Dendritic cell treated with granulocyte-macrophage colony-stimulating factor and Interleukin-4, amounts not matched to agents 40 ng/mL and 50 ng/mL, for 4 days (primary cell): Measurements from ENCODE around the gene GSTT2B.
"Not testable (repeated sequence)": the region's sequence is repeated elsewhere in the genome, so short reads cannot be mapped to it uniquely, and the experiment has no call there.

ENCODE experiments used
- H3K27ac Mint-ChIP-seq: one replicate; pipeline ENCODE4 v1.8.0; 2022; ENCODE audit warnings: mild to moderate bottlenecking, mixed read lengths
- H3K27me3 Mint-ChIP-seq: one replicate; pipeline ENCODE4 v1.8.0; 2022; ENCODE audit warnings: mild to moderate bottlenecking, mixed read lengths
- H3K36me3 Mint-ChIP-seq: one replicate; pipeline ENCODE4 v1.8.0; 2022; ENCODE audit warnings: low read depth, mixed read lengths
- H3K4me1 Mint-ChIP-seq: one replicate; pipeline ENCODE4 v1.8.0; 2022; ENCODE audit warnings: low read depth, mixed read lengths
- H3K4me3 Mint-ChIP-seq: one replicate; pipeline ENCODE4 v1.8.0; 2022; ENCODE audit warnings: mild to moderate bottlenecking, moderate library complexity, mixed read lengths
- H3K9me3 Mint-ChIP-seq: one replicate; pipeline ENCODE4 v1.8.0; 2022; ENCODE audit warnings: mixed read lengths
- intact Hi-C: fragments of 100-400 bp; cut with micrococcal nuclease; formaldehyde crosslinking; loops from one replicate; pipeline ENCODE4 v1.15.0; 2022

Gene GSTT2B, protein sequence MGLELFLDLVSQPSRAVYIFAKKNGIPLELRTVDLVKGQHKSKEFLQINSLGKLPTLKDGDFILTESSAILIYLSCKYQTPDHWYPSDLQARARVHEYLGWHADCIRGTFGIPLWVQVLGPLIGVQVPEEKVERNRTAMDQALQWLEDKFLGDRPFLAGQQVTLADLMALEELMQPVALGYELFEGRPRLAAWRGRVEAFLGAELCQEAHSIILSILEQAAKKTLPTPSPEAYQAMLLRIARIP

DNA sequence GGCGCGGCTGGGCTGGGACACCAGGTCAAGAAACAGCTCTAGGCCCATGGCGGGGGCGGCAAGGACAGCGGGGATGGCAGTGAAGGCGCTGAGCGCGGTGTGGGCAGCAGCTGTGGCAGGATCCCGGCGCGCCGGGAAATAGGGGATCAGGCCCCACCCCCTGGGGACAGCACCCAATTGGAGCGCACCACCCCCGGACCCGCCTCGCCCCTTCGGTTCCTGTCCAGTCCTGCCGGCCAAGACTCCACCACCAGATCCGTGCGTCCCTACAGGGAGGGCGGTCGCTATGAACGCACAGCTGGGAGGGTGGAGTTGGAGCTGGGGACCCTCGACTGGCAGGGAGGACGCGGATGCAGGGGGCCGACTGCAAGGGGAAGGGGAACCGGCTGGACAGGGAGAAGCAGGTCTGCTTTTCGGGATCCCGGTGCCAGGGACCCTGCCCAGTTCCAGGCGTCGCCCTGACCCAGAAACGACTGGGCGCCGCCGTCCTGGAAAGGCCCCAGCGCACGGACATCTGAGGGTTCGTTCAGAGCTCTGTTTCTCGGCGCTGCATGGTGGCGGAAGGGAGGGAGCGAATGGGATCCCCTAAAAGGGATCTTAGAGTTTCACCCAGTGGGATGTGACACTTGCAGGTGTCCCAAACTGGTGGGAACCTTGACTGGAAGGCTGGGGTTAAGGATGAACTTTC, at the start of gene GSTT2B:
GSTT2B (minus strand) TSS at position 112 of the 688 bp plus-strand sequence; CDS start at position 48, 64 bp downstream.
- H3K9me3 Mint-ChIP-seq, H3K4me1 Mint-ChIP-seq, H3K27ac Mint-ChIP-seq, H3K36me3 Mint-ChIP-seq, intact Hi-C loops, H3K27me3 Mint-ChIP-seq, H3K4me3 Mint-ChIP-seq: not testable (repeated sequence)

DNA sequence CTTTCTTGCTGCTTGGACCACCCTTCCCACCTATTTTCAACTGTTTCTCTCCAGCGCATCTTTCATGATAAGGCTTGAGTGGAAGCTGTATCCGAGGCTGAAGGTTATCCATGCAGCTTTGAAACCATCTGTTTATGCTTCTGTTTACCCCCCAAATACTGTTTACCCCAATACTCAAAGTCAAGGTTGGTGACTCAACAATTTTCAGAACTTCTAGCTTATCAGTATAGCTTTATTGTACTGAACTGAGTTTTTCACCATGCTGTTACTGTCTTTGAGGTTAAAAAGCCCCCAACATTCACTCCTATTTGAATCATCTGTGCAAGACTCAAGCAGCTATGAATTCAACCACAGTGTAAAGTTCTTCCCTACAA, 49.0 kb upstream of the GSTT2B start:
- H3K4me1 Mint-ChIP-seq, result peaks cover 60% of the 10 kb centered on the region
- intact Hi-C loops, result no loop called here
- no peaks in the 10 kb centered on the region for H3K27me3 Mint-ChIP-seq
- H3K36me3 Mint-ChIP-seq, result peaks cover 15% of the 10 kb centered on the region
- H3K4me3 Mint-ChIP-seq, result no peak overlapping the region
- peak overlapping the region; percentile 50 for H3K27ac Mint-ChIP-seq
- no peaks in the 10 kb centered on the region for H3K9me3 Mint-ChIP-seq

DNA sequence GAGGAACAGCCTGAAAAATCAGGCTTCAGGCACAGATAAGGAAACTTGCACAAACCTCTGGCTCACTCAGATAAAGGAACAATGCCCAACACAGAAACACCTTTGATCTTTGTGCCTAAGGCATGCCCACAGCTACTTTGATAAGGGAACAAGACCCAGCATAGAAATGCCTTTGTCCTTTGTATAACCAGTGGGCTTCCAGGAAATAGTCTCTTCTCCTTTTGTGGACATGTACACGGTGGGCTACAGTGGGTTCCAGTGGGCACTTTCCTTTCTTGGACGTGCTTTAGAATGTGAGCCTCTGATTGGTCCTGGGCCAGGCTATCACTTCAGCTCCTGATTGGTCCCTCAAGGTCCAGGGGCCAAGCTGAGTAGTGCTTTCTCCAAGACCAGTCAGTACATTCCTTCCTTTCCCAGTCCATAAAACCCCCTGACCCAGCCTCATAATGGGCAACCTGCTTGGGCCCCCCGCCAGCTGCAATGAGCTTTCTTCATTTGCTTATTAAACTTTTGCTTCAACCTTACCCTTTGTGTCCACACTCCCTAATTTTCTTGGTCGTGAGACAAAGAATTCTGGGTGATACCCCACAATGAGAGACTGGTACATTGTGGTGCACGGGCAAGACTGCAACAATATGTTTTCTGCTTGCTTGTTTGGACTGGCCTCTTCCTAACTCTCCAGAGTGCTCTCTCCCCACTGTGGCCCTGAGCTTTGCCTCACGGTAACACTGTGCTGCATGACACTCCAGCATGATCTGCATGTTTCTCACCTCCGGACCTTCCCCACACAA, 48.4 kb upstream of the GSTT2B start:
- Mint-ChIP-seq H3K4me1 (peaks cover 62% of the 10 kb centered on the region), H3K27me3 (no peaks in the 10 kb centered on the region), H3K27ac (peak overlapping the region; percentile 50), H3K9me3 (no peaks in the 10 kb centered on the region), H3K4me3 (no peak overlapping the region), H3K36me3 (peaks cover 15% of the 10 kb centered on the region)
- intact Hi-C loops, result no loop called here

DNA sequence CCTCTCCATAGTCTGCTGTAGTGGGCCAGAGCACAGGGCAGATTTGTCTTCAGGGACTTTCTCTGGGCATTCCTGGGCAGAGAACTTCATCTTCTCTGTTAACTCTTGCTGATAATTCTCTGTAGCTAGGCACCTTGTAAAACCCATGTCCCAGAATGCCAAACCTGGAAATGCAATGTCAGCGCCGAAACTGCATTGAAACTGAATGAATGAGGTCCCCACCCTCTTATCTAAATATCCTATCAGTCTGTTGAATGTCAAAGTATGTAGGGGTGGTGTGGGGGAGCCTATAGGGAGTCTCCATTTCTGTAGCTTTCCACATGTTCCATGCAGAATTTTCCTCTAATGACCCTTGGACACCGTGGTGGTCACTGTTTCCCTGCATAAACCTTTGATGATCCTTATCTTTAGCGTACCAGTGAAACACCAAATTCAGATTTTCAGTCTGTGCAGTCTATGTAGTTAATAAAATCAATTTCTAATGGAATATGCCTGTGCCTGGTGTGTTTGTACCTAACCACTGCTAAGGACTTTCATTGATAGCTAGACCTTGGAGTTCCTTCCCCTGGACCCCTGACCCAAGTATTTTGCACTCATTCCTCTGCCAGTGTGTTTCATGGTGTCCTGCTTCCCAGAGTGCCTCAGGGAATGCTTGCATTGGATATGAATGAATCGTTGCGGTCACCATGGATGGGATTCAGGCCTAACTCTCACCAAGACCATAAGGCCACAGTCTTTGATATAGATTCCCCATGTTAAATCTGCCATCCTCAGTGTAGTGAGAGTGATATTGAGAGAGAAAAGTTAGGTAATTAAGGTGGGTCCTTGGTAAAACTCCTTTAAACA, 47.6 kb upstream of the GSTT2B start:
- Mint-ChIP-seq H3K4me3 (no peak overlapping the region), H3K36me3 (peaks cover 12% of the 10 kb centered on the region), H3K27me3 (no peaks in the 10 kb centered on the region), H3K9me3 (no peaks in the 10 kb centered on the region), H3K4me1 (peaks cover 62% of the 10 kb centered on the region), H3K27ac (no peak overlapping the region)
- intact Hi-C loops, result no loop called here

DNA sequence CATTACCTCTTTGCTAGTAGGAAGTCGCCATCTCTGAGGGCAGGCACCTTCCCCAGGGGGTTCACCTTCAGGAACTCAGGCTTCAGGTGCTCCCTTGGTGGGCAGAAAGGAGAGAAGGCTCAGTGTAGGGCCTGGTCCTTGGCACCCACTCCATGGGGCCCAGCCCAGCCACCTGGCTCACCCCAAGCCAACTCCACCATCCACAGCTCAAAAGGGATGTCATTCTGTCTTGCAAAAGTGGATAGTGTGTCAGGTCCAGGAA, 47.0 kb upstream of the GSTT2B start:
- no peaks in the 10 kb centered on the region for H3K9me3 Mint-ChIP-seq
- peaks cover 61% of the 10 kb centered on the region for H3K4me1 Mint-ChIP-seq
- intact Hi-C loops, result no loop called here
- H3K27me3 Mint-ChIP-seq, result no peaks in the 10 kb centered on the region
- peaks cover 9% of the 10 kb centered on the region for H3K36me3 Mint-ChIP-seq
- H3K27ac Mint-ChIP-seq, result peak overlapping the region; percentile 7
- no peak overlapping the region for H3K4me3 Mint-ChIP-seq

DNA sequence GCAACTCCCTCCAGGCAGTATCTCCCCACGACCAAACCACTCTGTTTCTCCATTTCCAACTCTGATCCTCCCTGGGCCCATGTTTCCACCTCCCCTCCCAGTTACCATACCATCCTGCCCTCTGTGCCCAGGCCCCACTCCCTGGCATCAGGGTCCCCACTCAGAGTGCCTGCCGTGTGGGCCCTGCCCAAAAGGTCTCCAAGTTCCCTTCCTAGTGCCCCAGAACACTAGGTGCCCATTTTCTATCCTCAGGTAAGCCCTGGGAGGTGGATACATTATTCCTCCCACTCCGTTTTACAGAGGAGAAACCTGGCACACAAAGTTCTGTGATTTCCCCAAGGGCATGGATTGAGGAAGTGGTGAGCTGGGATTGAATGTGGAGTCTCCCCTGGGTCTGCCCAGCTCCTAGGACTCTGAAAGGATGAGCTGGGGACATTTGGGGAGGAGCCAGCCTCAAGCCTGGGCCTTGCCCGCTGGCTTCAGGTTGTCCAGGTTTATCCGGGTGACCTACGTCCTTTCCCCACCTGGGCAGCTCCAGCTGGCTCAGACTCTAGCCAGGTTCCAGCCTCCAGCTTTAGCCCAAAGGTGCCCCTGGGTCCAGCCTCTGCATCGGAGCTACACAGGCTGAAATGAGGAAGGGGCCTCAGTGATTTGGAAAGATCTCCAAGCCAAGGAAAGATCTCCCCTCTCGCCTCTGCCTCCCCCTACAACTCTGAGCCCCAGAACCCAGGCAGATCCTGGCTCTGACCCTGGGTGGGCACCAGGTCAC, 46.4 kb upstream of the GSTT2B start:
- intact Hi-C loops, result no loop called here
- H3K4me1 Mint-ChIP-seq, result peaks cover 57% of the 10 kb centered on the region

DNA sequence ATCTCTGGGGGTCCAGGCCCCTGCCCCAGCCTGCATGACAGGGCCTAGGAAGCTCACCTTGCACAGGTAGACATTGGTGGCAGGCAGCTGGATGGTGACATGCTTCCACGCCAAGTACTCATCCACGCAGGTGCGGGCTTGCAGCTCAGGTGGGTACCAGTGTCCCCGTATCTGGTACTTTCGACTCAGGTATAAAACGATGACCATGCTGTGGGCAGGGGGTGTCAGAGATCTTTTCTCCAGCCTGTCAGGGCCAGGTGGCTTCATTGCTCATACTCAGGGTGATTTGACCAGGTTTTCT, 45.9 kb upstream of the GSTT2B start:
- peaks cover 4% of the 10 kb centered on the region for H3K27me3 Mint-ChIP-seq
- H3K4me3 Mint-ChIP-seq, result no peak overlapping the region
- intact Hi-C loops, result no loop called here
- no peaks in the 10 kb centered on the region for H3K9me3 Mint-ChIP-seq
- H3K36me3 Mint-ChIP-seq, result peaks cover 9% of the 10 kb centered on the region
- peaks cover 59% of the 10 kb centered on the region for H3K4me1 Mint-ChIP-seq
- H3K27ac Mint-ChIP-seq, result peak overlapping the region; percentile 7

More for the DNA sequence above, 46.4 kb upstream of the GSTT2B start:
- Mint-ChIP-seq H3K36me3 (peaks cover 9% of the 10 kb centered on the region), H3K9me3 (no peaks in the 10 kb centered on the region), H3K27me3 (no peaks in the 10 kb centered on the region), H3K4me3 (no peak overlapping the region), H3K27ac (peak overlapping the region; percentile 7)

DNA sequence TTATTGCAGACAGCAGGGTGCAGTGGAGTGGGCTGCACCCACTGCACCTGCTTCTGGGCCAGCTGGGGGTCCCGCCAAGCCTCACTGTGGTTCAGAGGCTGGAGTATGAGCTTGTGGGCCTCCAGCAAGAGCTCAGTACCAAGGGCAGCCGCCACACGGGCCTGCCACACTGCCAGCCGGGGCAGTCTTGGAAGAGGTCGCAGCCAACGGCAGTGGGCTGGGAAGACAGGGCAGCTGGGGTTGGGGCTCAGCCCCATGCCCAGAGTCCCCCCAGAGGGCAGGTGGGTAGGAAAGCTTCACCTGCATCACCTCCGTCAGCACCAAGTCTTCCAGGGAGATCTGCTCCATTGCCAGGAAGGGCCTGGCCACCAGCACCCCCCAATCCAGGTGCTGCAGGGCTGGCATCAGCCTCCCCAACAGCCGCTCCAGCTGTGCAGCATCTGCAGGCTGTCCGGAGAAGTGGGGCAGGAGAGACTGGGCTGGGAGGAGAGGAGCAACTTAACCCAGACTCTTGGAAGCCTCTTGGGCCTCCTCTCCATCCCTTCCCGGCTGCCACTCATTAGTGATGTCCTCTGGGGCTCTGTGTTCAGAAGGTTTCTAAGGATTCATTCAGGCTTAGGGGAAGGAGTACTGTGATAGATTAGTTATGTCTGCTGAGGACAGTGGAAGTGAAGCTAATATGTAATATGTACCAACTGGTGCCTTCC, 45.4 kb upstream of the GSTT2B start:
- intact Hi-C loops, result no loop called here
- peaks cover 7% of the 10 kb centered on the region for H3K27me3 Mint-ChIP-seq
- H3K36me3 Mint-ChIP-seq, result peaks cover 5% of the 10 kb centered on the region
- no peak overlapping the region for H3K4me3 Mint-ChIP-seq
- H3K27ac Mint-ChIP-seq, result peak overlapping the region; percentile 60
- H3K4me1 Mint-ChIP-seq, result peaks cover 61% of the 10 kb centered on the region
- no peaks in the 10 kb centered on the region for H3K9me3 Mint-ChIP-seq

DNA sequence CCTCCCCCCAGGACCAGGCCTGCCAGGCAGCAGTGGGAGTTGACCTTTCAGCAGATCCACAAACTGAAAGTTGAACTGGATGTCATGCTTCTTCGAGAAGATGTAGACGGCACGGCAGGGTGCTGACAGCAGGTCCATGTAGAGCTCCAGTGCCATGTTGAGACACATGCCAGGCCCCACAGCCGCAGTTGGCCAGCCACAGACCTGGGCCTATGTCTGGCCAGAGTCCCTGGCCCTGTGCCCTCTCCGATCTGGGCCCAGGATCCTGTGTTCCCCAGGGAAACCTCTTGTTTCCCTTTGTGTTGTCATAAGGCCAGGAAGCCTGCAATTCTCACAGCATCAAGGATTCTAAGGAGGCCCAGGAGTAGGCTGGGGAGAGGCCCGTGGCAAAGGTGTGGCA, 44.2 kb upstream of the GSTT2B start, which contains the start of gene GSTT4:
GSTT4 (minus strand) TSS at position 253 of the 400 bp plus-strand sequence; CDS start at position 156, 97 bp downstream.
- intact Hi-C loops, result loop anchor here (2.0 kb wide), 1 partner anchor 50 kb away; no protein-coding TSS in a partner anchor
- peaks cover 57% of the 10 kb centered on the region for H3K4me1 Mint-ChIP-seq
- H3K9me3 Mint-ChIP-seq, result no peaks in the 10 kb centered on the region
- H3K4me3 Mint-ChIP-seq, result peak within 1 kb of the TSS; percentile 30
- no peaks in the 10 kb centered on the region for H3K36me3 Mint-ChIP-seq
- peak within 1 kb of the TSS; percentile 60 for H3K27ac Mint-ChIP-seq
- peaks cover 7% of the 10 kb centered on the region for H3K27me3 Mint-ChIP-seq

DNA sequence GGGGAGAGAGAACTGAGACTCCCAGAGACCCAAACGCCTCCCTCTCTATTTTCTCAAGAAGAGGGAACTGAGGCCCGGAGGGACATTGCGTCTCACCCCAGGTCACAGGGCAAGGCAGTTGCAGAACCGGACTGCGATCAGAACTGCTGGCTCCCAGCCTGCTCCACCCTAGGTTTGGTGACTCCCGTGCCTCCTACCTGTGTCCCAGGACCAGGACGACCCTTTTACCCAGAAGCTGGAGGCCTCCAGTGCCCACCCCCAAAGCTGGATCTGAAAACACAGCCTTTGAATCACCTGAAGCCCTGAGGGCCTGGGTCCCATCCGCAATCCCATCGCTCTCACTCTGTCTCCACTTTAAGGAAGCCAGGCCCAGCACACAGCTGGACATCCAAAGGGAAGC, 42.9 kb upstream of the GSTT2B start:
- H3K27ac Mint-ChIP-seq, result peak overlapping the region; percentile 60

DNA sequence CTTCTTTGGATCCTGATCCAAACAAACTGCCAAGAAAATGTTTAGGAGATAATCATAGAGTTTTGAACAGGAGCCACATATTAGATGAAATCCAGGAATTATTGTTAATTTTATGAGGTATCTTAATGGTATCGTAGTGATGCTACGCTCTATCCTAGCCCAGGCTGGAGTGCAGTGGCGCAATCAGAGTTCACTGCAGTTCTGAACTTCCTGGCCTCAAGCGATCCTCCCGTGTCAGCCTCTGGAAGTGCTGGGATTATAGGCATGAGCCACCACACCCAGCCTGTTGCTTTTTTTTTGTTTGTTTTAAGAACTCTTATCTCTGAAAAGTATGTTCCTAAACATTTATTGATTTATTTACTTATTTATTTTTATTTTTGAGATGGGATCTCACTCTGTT, 41.9 kb upstream of the GSTT2B start:
- H3K4me1 Mint-ChIP-seq, result peaks cover 57% of the 10 kb centered on the region
- no peak overlapping the region for H3K27ac Mint-ChIP-seq
- H3K4me3 Mint-ChIP-seq, result no peak overlapping the region
- peaks cover 11% of the 10 kb centered on the region for H3K27me3 Mint-ChIP-seq
- intact Hi-C loops, result no loop called here
- no peaks in the 10 kb centered on the region for H3K36me3 Mint-ChIP-seq
- H3K9me3 Mint-ChIP-seq, result no peaks in the 10 kb centered on the region

More for the DNA sequence above, 42.9 kb upstream of the GSTT2B start:
- peak overlapping the region; percentile 30 for H3K4me3 Mint-ChIP-seq
- peaks cover 11% of the 10 kb centered on the region for H3K27me3 Mint-ChIP-seq
- H3K36me3 Mint-ChIP-seq, result no peaks in the 10 kb centered on the region
- intact Hi-C loops, result loop anchor here (2.0 kb wide), 1 partner anchor 51 kb away; no protein-coding TSS in a partner anchor
- H3K4me1 Mint-ChIP-seq, result peaks cover 56% of the 10 kb centered on the region
- H3K9me3 Mint-ChIP-seq, result no peaks in the 10 kb centered on the region

DNA sequence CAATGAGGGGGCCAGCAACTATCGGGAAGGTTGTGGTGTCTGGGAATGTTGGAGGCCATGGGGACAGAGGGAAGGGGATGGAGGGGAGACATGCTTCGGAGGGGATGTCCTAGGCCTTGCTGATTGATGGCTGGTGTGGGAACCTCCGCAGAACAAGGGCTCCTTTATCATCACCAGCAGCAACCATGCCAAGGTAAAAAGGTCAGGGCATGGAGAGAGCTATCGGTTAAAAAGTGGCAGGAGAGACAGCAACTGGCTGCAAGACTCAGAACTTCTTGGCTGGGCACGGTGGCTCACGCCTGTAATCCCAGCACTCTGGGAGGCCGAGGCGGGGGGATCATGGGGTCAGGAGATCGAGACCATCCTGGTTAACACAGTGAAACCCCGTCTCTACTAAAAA, 41.3 kb upstream of the GSTT2B start:
- intact Hi-C loops, result no loop called here

DNA sequence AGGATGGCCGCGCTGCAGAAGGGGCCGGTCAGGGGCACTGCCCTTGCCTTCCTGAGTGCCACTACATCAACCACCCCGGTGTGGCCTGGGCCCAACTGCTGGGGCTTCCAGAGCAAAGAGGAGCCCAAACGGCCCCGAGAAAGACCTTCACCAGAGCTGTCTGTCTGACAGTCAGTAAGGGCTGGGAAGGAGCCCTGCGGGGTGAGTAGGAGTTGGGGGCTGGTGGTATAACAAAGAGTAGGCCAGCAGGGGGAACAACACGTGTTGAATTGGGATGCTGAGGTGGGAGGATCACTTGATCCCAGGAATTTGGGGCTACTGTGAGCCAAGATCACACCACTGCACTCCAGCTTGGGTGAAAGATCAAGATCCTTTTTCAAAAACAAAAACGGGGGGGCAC, 40.3 kb upstream of the GSTT2B start:
- Mint-ChIP-seq H3K27ac (peak overlapping the region; percentile 16), H3K36me3 (no peaks in the 10 kb centered on the region), H3K4me3 (no peak overlapping the region), H3K4me1 (peaks cover 60% of the 10 kb centered on the region), H3K9me3 (no peaks in the 10 kb centered on the region), H3K27me3 (peaks cover 11% of the 10 kb centered on the region)
- intact Hi-C loops, result no loop called here

More for the DNA sequence above, 41.3 kb upstream of the GSTT2B start:
- Mint-ChIP-seq H3K9me3 (no peaks in the 10 kb centered on the region), H3K36me3 (no peaks in the 10 kb centered on the region), H3K4me1 (peaks cover 59% of the 10 kb centered on the region), H3K4me3 (no peak overlapping the region), H3K27me3 (peaks cover 11% of the 10 kb centered on the region), H3K27ac (peak overlapping the region; percentile 16)
